Progenitor cell of endocrine pancreas (in vitro differentiated cells): Measurements from ENCODE around the gene HNRNPD. TPM values are rescaled to one million over a fixed set of nuclear protein-coding genes. Genes with fewer than 3 reads are reported as not detected.
"Not testable (repeated sequence)": the region's sequence is repeated elsewhere in the genome, so short reads cannot be mapped to it uniquely, and the experiment has no call there.

Experiments
- DNase-seq: peaks from one replicate; pipeline ENCODE4 v3.0.0; 2021; ENCODE audit warnings: low spot score; ENCODE audit not compliant: unreplicated experiment
- H3K27ac Mint-ChIP-seq: 2 replicates; pipeline ENCODE4 v1.8.0; 2021; ENCODE audit warnings: mild to moderate bottlenecking, moderate library complexity, mixed read lengths
- H3K27me3 Mint-ChIP-seq: 2 replicates; pipeline ENCODE4 v1.8.0; 2021; ENCODE audit warnings: mixed read lengths
- H3K36me3 Mint-ChIP-seq: 2 replicates; pipeline ENCODE4 v1.8.0; 2022; ENCODE audit warnings: mixed read lengths; ENCODE audit not compliant: insufficient read depth
- H3K4me1 Mint-ChIP-seq: 2 replicates; pipeline ENCODE4 v1.8.0; 2021; ENCODE audit warnings: low read depth, mixed read lengths
- H3K4me3 Mint-ChIP-seq: 2 replicates; pipeline ENCODE4 v1.8.0; 2021; ENCODE audit warnings: low read depth, mild to moderate bottlenecking, moderate library complexity, mixed read lengths
- H3K9me3 Mint-ChIP-seq: 2 replicates; pipeline ENCODE4 v1.8.0; 2021; ENCODE audit warnings: low read depth, mixed read lengths
- CTCF ChIP-seq: fragments of 200-600 bp; sonication (generic); IDR thresholded peaks from one replicate; pipeline ENCODE4 v1.5.0; 2021; ENCODE audit warnings: antibody characterized with exemption, mild to moderate bottlenecking; ENCODE audit not compliant: unreplicated experiment
- total RNA-seq: library from RNA; stranded (reverse); gene quantifications from 2 replicates; pipeline ENCODE4 v1.2.1, GENCODE V29; 2021

Gene HNRNPD
- total RNA-seq, 1 donor from 2014 or later, result 400 TPM

- Mint-ChIP-seq H3K4me1 (peaks cover 3% of the 10 kb centered on the region), H3K27me3 (no peaks in the 10 kb centered on the region), H3K36me3 (no peaks in the 10 kb centered on the region), H3K27ac (no peak overlapping the region), H3K9me3 (no peaks in the 10 kb centered on the region), H3K4me3 (no peak overlapping the region)
- TF ChIP-seq CTCF, result no peak
- DNase-seq, result no peak
Measured at GRCh38 chr4:82394896-82395295, 21.1 kb upstream of the HNRNPD start.

GRCh38 chr4:82390061-82390460 is 16.3 kb upstream of the HNRNPD start:
- not testable (repeated sequence) for DNase-seq, H3K4me3 Mint-ChIP-seq, H3K27ac Mint-ChIP-seq, H3K36me3 Mint-ChIP-seq, H3K4me1 Mint-ChIP-seq, H3K27me3 Mint-ChIP-seq
- peaks cover 13% of the 10 kb centered on the region for H3K9me3 Mint-ChIP-seq

GRCh38 chr4:82388405-82388804 is 14.6 kb upstream of the HNRNPD start:
- H3K36me3 Mint-ChIP-seq, result peaks cover 7% of the 10 kb centered on the region
- H3K27ac Mint-ChIP-seq, result no peak overlapping the region
- no peak for DNase-seq
- no peak overlapping the region for H3K4me3 Mint-ChIP-seq
- no peaks in the 10 kb centered on the region for H3K27me3 Mint-ChIP-seq
- peaks cover 17% of the 10 kb centered on the region for H3K9me3 Mint-ChIP-seq
- H3K4me1 Mint-ChIP-seq, result peaks cover 4% of the 10 kb centered on the region
- no peak for TF ChIP-seq CTCF

GRCh38 chr4:82386312-82386711 is 12.5 kb upstream of the HNRNPD start:
- H3K9me3 Mint-ChIP-seq, result peaks cover 17% of the 10 kb centered on the region
- not testable (repeated sequence) for H3K27me3 Mint-ChIP-seq, H3K4me1 Mint-ChIP-seq, DNase-seq, H3K27ac Mint-ChIP-seq, H3K4me3 Mint-ChIP-seq, H3K36me3 Mint-ChIP-seq

- no peak for TF ChIP-seq CTCF
- no peaks in the 10 kb centered on the region for H3K27me3 Mint-ChIP-seq
- DNase-seq, result no peak
- H3K4me3 Mint-ChIP-seq, result no peak overlapping the region
- no peak overlapping the region for H3K27ac Mint-ChIP-seq
- no peaks in the 10 kb centered on the region for H3K4me1 Mint-ChIP-seq
- peaks cover 8% of the 10 kb centered on the region for H3K36me3 Mint-ChIP-seq
- peaks cover 17% of the 10 kb centered on the region for H3K9me3 Mint-ChIP-seq
Measured at GRCh38 chr4:82382751-82383150, 9.0 kb upstream of the HNRNPD start.

GRCh38 chr4:82381661-82382296 is 8.0 kb upstream of the HNRNPD start:
- no peak for TF ChIP-seq CTCF
- Mint-ChIP-seq H3K4me1 (no peaks in the 10 kb centered on the region), H3K9me3 (peaks cover 16% of the 10 kb centered on the region), H3K27me3 (no peaks in the 10 kb centered on the region), H3K36me3 (peaks cover 9% of the 10 kb centered on the region), H3K4me3 (no peak overlapping the region), H3K27ac (no peak overlapping the region)
- no peak for DNase-seq
